ENCODE data around the gene LRRK1.

GRCh38 chr15:101089579-101090427 is 170.6 kb downstream of the LRRK1 start:
- TF ChIP-seq CTCF (IDR thresholded peaks at IDR 0.05) (no peak), POLR2A (IDR thresholded peaks at IDR 0.05) (no peak)
